Smooth muscle cell (in vitro differentiated cells): ENCODE data around the gene HMGCS2. TPM values are rescaled to one million over a fixed set of nuclear protein-coding genes. Genes with fewer than 3 reads are reported as not detected.

Source experiments
- DNase-seq: peaks from one replicate; lab custom pipeline; 2025; ENCODE audit not compliant: unreplicated experiment; lab: John Stamatoyannopoulos, UW
- H2AFZ ChIP-seq: fragments of 200-600 bp; sonication (generic); 2 replicates; pipeline ENCODE4 v1.6.0; 2016; ENCODE audit warnings: antibody characterized with exemption, low read depth, mild to moderate bottlenecking
- H3F3A ChIP-seq: fragments of 200-600 bp; sonication (generic); 2 replicates; pipeline ENCODE4 v1.6.0; 2017; ENCODE audit warnings: antibody characterized with exemption, low read depth
- H3K27ac ChIP-seq: fragments of 200-600 bp; sonication (generic); 2 replicates; pipeline ENCODE4 v1.5.1; 2016; ENCODE audit warnings: low read depth, mild to moderate bottlenecking
- H3K27me3 ChIP-seq: fragments of 200-600 bp; sonication (generic); 2 replicates; pipeline ENCODE4 v1.6.1; 2016; ENCODE audit warnings: low read depth, mild to moderate bottlenecking
- H3K36me3 ChIP-seq: fragments of 200-600 bp; sonication (generic); 2 replicates; pipeline ENCODE4 v1.5.1; 2016; ENCODE audit warnings: low read depth
- H3K4me1 ChIP-seq: fragments of 200-600 bp; sonication (generic); 2 replicates; pipeline ENCODE4 v1.5.1; 2016; ENCODE audit warnings: low read depth
- H3K4me2 ChIP-seq: fragments of 200-600 bp; sonication (generic); 2 replicates; pipeline ENCODE4 v1.6.0; 2016; ENCODE audit warnings: mild to moderate bottlenecking
- H3K4me3 ChIP-seq: fragments of 200-600 bp; sonication (generic); 2 replicates; pipeline ENCODE4 v1.5.1; 2016; ENCODE audit warnings: mild to moderate bottlenecking
- H3K79me2 ChIP-seq: fragments of 200-600 bp; sonication (generic); 2 replicates; pipeline ENCODE4 v1.6.0; 2016; ENCODE audit warnings: low read depth, mild to moderate bottlenecking
- H3K9ac ChIP-seq: fragments of 200-600 bp; sonication (generic); 2 replicates; pipeline ENCODE4 v1.6.0; 2016; ENCODE audit warnings: low read depth
- H3K9me3 ChIP-seq: fragments of 200-600 bp; sonication (generic); replicated peaks from 2 replicates; pipeline ENCODE4 v1.5.1; 2016; ENCODE audit warnings: low read depth
- H4K20me1 ChIP-seq: fragments of 200-600 bp; sonication (generic); 2 replicates; pipeline ENCODE4 v1.6.0; 2016; ENCODE audit warnings: low read depth
- CTCF ChIP-seq: fragments of 200-600 bp; sonication (generic); IDR thresholded peaks from 2 replicates; pipeline ENCODE4 v1.5.1; 2017; ENCODE audit warnings: borderline replicate concordance, mild to moderate bottlenecking, antibody characterized with exemption; ENCODE audit not compliant: insufficient read depth, poor library complexity, severe bottlenecking
- WGBS: methylation state at CpG from one replicate; pipeline ENCODE4 v1.1.7; 2016; ENCODE audit warnings: low lambda C conversion rate; 5-methylcytosine and 5-hydroxymethylcytosine counted together
- polyA plus RNA-seq: library from polyadenylated mRNA; unstranded; fragments of >200 nt; fragmentation: Nextera tagmentation; extraction: Ambion mirVana; gene quantifications from 2 replicates; pipeline ENCODE4 v1.2.1, GENCODE V29; 2016
- total RNA-seq: library from RNA; depleted of rRNA; stranded (reverse); fragments of >200 nt; gene quantifications from 2 replicates; pipeline ENCODE4 v1.2.3, GENCODE V29; 2014

HMGCS2 gene
- total and polyA plus RNA-seq, 2 experiments from 2014 or later = not detected

GRCh38 chr1:119714583-119714982 lies 54.1 kb downstream of the HMGCS2 start:
- Histone ChIP-seq H3K4me2 (peak overlapping the region; percentile 96), H4K20me1 (peaks cover 61% of the 10 kb centered on the region), H3K4me3 (peak overlapping the region; percentile 86), H3K27me3 (no peaks in the 10 kb centered on the region), H3F3A (peaks cover 11% of the 10 kb centered on the region), H3K9me3 (no peaks in the 10 kb centered on the region), H3K9ac (no peak overlapping the region), H3K79me2 (peaks cover 65% of the 10 kb centered on the region), H3K27ac (peak overlapping the region; percentile 92), H3K4me1 (peaks cover 31% of the 10 kb centered on the region), H2AFZ (no peak overlapping the region), H3K36me3 (no peaks in the 10 kb centered on the region)
- WGBS = 50% methylated on average over 8 of the region's 8 CpGs
- no peak for DNase-seq
- no peak for TF ChIP-seq CTCF

GRCh38 chr1:119713749-119714456 lies 54.8 kb downstream of the HMGCS2 start:
- Histone ChIP-seq H3K36me3 (no peaks in the 10 kb centered on the region), H3K79me2 (peaks cover 58% of the 10 kb centered on the region), H3K9ac (peak overlapping the region; percentile 87), H3K4me1 (peaks cover 31% of the 10 kb centered on the region), H3K27me3 (no peaks in the 10 kb centered on the region), H2AFZ (no peak overlapping the region), H3K9me3 (no peaks in the 10 kb centered on the region), H3F3A (peaks cover 11% of the 10 kb centered on the region), H3K4me3 (peak overlapping the region; percentile 86), H3K4me2 (peak overlapping the region; percentile 96), H4K20me1 (peaks cover 54% of the 10 kb centered on the region), H3K27ac (peak overlapping the region; percentile 92)
- no peak for TF ChIP-seq CTCF
- 32% methylated on average over 6 of the region's 6 CpGs for WGBS
- no peak for DNase-seq

GRCh38 chr1:119713039-119713748 lies 55.5 kb downstream of the HMGCS2 start:
- H3K4me2 ChIP-seq = peak overlapping the region; percentile 96
- H3F3A ChIP-seq = peaks cover 11% of the 10 kb centered on the region
- peaks cover 31% of the 10 kb centered on the region for H3K4me1 ChIP-seq
- peak overlapping the region; percentile 92 for H3K27ac ChIP-seq
- 6% methylated on average over 17 of the region's 17 CpGs for WGBS
- H4K20me1 ChIP-seq = peaks cover 47% of the 10 kb centered on the region
- no peak for TF ChIP-seq CTCF
- H2AFZ ChIP-seq = peak overlapping the region; percentile 77
- H3K9me3 ChIP-seq = no peaks in the 10 kb centered on the region
- H3K79me2 ChIP-seq = peaks cover 51% of the 10 kb centered on the region
- peak overlapping the region; percentile 86 for H3K4me3 ChIP-seq
- no peak for DNase-seq
- no peaks in the 10 kb centered on the region for H3K27me3 ChIP-seq
- H3K36me3 ChIP-seq = no peaks in the 10 kb centered on the region
- H3K9ac ChIP-seq = peak overlapping the region; percentile 87
